ENCODE data around the gene TRPT1. TPM values are rescaled to one million over a fixed set of nuclear protein-coding genes. Genes with fewer than 3 reads are reported as not detected.

Gene TRPT1
- total RNA-seq, 2 experiments from 2014 or later, result 20.0 to 26.5 TPM

DNA sequence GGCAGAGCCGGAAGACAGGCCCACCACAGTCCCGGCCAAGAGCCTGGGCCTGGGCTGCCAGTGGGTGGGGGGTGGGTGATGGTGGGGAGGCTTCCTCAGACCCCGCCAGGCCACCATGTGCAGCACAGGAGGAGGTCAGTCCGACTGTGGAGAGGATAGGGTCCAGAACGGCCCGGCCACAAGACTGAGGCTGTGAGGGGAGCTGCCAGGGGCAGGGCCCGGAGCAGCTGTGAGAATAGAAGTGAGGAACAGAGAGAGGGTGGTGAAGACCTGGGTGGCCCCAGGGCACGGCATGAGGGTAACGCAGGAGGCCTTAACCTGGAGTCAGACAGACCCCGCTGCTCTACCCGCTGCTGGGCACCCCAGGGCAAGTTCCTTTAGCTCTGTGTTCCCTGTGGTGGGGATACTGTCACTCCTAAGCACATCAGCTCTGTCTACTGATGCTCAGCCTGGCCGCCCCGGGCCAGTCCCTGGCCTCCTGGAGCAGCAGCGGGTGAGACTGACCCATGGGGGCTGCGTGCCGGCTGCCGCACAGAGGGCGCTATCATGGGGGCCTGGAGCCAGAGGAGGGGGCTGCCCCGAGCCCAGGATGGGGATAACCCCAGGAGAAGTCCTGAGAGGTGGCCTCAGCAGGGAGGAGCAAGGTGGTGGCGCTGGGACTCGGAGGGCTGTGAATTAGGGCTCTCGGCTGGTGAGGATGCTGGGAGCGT, 17.7 kb downstream of the TRPT1 start:
- H3K27ac Mint-ChIP-seq, result peak overlapping the region; percentile 94
- H3K27me3 Mint-ChIP-seq, result no peaks in the 10 kb centered on the region
- H3K36me3 Mint-ChIP-seq (ENCODE audit: low read depth), result peaks cover 61% of the 10 kb centered on the region
- H3K9me3 Mint-ChIP-seq, result no peaks in the 10 kb centered on the region
- ChIA-PET CTCF (interaction anchor here (0.9 to 10.1 kb wide), 10 partner anchors 10 to 123 kb away, joined by 4 to 141 read pairs (median 14); partner anchors contain the start of genes DNAJC4, ESRRA, NUDT22 and PLCB3), POLR2A (interaction anchor here (0.9 kb wide), 1 partner anchor 21 kb away, joined by 4 read pairs; no protein-coding TSS in a partner anchor)
- peak overlapping the region; percentile 89 for H3K4me3 Mint-ChIP-seq
- no peak for DNase-seq
- peaks cover 57% of the 10 kb centered on the region for H3K4me1 Mint-ChIP-seq

DNA sequence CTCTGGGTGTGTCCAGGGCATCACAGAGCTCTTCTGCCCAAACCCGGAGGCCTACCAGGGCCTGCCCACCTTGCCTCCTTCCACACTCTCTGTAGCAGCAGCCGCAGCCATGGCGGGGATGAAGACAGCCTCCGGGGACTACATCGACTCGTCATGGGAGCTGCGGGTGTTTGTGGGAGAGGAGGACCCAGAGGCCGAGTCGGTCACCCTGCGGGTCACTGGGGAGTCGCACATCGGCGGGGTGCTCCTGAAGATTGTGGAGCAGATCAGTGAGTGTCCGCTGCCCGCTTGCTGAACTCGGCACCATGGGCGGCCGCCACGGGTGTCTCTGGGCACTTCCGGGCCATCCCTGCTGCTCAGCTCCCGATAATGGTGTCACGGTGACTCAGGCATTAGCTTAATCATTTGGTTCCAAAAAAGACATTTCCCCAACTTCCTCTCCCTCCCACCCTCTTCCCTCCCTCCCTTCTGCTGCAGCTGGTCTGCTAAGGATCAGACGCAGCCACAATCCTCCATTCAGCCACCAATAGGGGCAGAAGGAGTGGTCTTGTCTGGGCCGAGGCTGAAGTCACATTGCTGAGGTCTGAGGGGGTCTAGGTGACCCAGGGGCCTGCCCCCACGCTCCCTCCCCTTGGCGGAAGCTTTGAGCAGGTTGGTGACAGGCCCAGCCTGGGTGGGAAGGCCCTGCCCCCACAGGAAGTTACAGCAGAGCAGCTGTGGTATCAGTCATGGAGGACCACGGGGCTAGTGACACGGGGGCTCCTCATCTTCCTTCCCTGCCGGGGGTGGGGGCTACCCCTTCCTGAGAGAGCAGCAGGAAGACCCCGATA, 18.5 kb downstream of the TRPT1 start:
- Mint-ChIP-seq H3K4me3 (peak overlapping the region; percentile 89), H3K4me1 (peaks cover 59% of the 10 kb centered on the region)

DNA sequence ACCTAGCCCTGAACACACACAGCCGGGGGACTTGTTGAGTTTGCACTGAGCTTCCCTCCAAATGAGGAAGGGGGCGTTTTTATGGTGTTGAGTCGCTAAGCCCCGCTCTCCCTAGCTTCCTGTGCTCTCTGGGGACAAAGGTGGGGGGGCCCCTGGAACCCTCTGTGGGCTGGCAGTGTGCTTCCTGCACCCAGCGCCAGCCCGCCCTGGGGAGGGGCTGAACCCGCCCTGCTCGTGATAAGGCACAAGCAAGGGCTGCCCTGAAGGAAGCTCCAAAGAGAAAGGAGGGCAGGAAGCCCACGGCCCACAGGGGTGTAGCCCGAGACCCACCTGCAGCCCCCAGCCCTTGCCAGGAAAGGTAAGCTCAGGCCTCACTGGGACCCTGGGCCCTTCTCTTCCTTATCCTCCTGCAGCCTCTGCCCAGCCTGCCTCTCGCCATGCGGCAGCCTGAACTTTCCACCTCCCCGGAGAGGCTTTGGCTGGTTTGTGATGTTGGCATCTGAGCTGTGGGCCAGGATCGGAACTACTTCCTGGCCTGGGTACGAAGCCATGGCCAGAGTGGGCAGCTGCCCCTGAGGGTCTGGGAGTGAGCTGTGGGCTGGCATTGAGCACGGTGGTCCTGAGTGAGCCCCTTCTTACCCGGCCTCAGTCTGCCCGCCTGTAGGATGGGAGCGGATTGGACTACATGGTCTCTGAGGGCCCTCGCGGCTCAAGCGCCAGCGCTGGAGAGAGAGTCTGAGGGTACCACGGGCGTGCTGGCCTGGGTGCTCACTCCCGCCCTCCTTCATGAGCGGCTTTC, 19.3 kb downstream of the TRPT1 start, which contains the start of gene FERMT3:
TSS of gene FERMT3 (plus strand) at position 265 of the 799 bp plus-strand sequence. CDS start 644 bp downstream, outside the sequence.
- POLR2A ChIA-PET, result interaction anchor here (0.9 to 1.2 kb wide), 3 partner anchors 18 to 111 kb away, joined by 3 to 8 read pairs (median 7); partner anchors contain the start of genes PRDX5 and TRMT112
- Mint-ChIP-seq H3K4me3 (peak within 1 kb of the TSS; percentile 89), H3K9me3 (no peaks in the 10 kb centered on the region), H3K36me3 (ENCODE audit: low read depth) (peaks cover 64% of the 10 kb centered on the region), H3K27ac (peak within 1 kb of the TSS; percentile 94), H3K27me3 (no peaks in the 10 kb centered on the region), H3K4me1 (peaks cover 53% of the 10 kb centered on the region)
- DNase-seq, result peak; percentile 86
- CTCF ChIA-PET, result interaction anchor here (0.5 to 10.1 kb wide), 19 partner anchors 9 to 1651 kb away, joined by 3 to 141 read pairs (median 5); partner anchors contain the start of genes DNAJC4, ESRRA, MACROD1 and NUDT22

More for the DNA sequence above, 18.5 kb downstream of the TRPT1 start:
- Mint-ChIP-seq H3K27ac (peak overlapping the region; percentile 94), H3K9me3 (no peaks in the 10 kb centered on the region), H3K27me3 (no peaks in the 10 kb centered on the region), H3K36me3 (ENCODE audit: low read depth) (peaks cover 65% of the 10 kb centered on the region)
- DNase-seq, result peak; percentile 84
- POLR2A ChIA-PET, result interaction anchor here (0.9 kb wide), 2 partner anchors 20 to 110 kb away, joined by 4 to 7 read pairs; partner anchors contain the start of genes PRDX5 and TRMT112
- CTCF ChIA-PET, result interaction anchor here (0.9 to 10.1 kb wide), 17 partner anchors 10 to 161 kb away, joined by 3 to 141 read pairs (median 5); partner anchors contain the start of genes DNAJC4, ESRRA, MACROD1 and NUDT22

DNA sequence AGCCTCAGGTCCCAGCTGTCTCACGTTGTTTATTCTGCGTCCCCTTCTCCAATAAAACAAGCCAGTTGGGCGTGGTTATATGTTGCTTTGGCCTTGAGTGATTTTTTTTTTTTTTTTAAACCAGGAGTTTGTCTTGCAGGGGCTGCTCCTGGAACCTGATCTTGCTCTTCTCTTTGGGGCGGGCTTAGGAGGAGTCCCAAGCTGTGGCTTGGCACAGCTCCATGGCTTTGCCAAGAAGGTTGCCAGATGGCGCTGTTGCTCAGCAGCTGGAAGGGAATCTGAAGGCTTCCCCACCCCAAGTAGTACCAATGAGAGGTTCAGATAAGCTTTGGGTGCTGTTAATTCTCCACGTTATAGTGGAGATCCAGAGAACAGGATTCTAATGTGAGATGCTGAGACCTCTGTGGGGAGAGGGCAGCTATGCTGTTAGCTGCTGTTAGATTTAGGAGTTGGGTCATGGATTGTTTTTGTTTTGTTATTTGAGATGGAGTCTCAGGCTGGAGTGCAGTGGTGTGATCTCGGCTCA, 21.5 kb downstream of the TRPT1 start:
- no peaks in the 10 kb centered on the region for H3K27me3 Mint-ChIP-seq
- peak overlapping the region; percentile 77 for H3K27ac Mint-ChIP-seq
- peaks cover 51% of the 10 kb centered on the region for H3K4me1 Mint-ChIP-seq
- H3K4me3 Mint-ChIP-seq, result peak overlapping the region; percentile 33
- ChIA-PET POLR2A (interaction anchor here (0.5 to 1.0 kb wide), 4 partner anchors 11 to 113 kb away, joined by 3 to 5 read pairs (median 4); partner anchors contain the start of gene TRMT112), CTCF (interaction anchor here (0.6 to 10.1 kb wide), 27 partner anchors 8 to 1465 kb away, joined by 3 to 141 read pairs (median 6); partner anchors contain the start of genes DNAJC4, ESRRA, FKBP2 and GPR137)
- peak; percentile 86 for DNase-seq
- no peaks in the 10 kb centered on the region for H3K9me3 Mint-ChIP-seq
- peaks cover 72% of the 10 kb centered on the region for H3K36me3 Mint-ChIP-seq (ENCODE audit: low read depth)

DNA sequence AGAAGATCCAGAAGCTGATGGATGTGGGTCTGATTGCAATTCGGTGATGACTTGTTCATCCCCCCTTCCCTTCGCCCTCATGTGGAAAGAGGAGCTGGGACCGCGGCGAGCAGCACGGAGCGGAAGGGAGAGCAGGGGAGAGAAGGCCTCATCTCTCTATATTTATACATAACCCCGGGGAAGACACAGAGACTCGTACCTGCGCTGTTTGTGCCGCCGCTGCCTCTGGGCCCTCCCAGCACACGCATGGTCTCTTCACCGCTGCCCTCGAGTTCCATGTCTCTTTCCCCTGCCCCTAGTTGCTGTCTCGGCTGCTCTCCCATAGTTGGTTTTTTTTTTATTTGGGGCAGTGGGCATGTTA, 21.9 kb downstream of the TRPT1 start:
- CTCF ChIA-PET, result interaction anchor here (0.6 to 10.1 kb wide), 26 partner anchors 9 to 1465 kb away, joined by 3 to 141 read pairs (median 6); partner anchors contain the start of genes DNAJC4, ESRRA, FKBP2 and GPR137
- Mint-ChIP-seq H3K4me3 (no peak overlapping the region), H3K27me3 (no peaks in the 10 kb centered on the region), H3K4me1 (peaks cover 47% of the 10 kb centered on the region), H3K27ac (peak overlapping the region; percentile 77), H3K36me3 (ENCODE audit: low read depth) (peaks cover 69% of the 10 kb centered on the region), H3K9me3 (no peaks in the 10 kb centered on the region)
- POLR2A ChIA-PET, result interaction anchor here (0.5 to 0.8 kb wide), 3 partner anchors 11 to 114 kb away, joined by 3 to 5 read pairs (median 3); partner anchors contain the start of gene TRMT112
- DNase-seq, result no peak

DNA sequence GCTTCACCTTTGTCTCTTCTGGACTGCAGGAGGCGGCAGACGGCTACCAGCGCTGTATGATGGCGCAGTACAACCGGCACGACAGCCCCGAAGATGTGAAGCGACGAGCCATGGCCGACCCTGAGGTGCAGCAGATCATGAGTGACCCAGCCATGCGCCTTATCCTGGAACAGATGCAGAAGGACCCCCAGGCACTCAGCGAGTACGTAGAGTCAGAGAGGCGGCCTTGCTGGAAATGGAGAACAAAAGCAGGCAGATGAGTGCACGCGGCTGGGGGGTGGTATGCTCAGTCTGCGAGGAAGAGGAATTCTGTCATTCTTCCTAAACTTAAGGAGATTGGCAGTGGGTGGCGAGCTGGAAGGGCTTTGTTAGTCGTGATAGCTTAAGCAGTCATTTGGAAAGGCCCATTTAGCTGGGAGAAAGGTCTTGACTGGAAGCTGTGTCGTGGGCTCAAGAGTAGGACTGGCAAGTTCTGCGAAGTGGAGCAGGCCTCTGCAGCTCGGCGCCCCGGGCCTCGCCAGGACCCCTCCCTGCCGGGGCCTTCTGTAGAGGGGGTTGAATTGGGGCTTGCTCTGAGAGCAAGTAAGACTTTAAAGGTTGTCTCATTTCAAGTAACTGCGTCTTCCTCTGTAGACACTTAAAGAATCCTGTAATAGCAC, 22.4 kb downstream of the TRPT1 start:
- ChIA-PET POLR2A (no interaction called here), CTCF (interaction anchor here (0.9 to 10.1 kb wide), 14 partner anchors 9 to 99 kb away, joined by 4 to 141 read pairs (median 8); partner anchors contain the start of genes DNAJC4, ESRRA, GPR137 and NUDT22)
- Mint-ChIP-seq H3K27me3 (no peaks in the 10 kb centered on the region), H3K4me1 (peaks cover 43% of the 10 kb centered on the region), H3K4me3 (no peak overlapping the region), H3K27ac (peak overlapping the region; percentile 68), H3K9me3 (no peaks in the 10 kb centered on the region), H3K36me3 (ENCODE audit: low read depth) (peaks cover 67% of the 10 kb centered on the region)
- no peak for DNase-seq

DNA sequence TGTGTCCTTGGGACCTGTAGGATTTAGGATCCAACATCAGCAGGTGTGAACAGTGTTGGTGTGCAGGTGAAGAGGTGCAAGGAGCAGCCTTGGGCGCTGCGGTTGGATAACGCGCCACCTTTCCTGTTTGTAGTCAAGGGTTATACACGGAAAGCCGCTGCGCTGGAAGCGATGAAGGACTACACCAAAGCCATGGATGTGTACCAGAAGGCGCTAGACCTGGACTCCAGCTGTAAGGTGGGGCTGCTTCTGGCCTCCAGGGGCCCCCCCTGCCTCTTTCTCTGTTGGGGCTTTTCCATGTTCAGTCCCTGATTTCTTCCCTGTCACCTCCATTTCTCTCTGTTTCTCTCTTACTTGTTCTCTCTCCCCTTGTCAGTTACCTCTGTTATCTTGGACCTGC, 23.0 kb downstream of the TRPT1 start:
- Mint-ChIP-seq H3K36me3 (ENCODE audit: low read depth) (peaks cover 69% of the 10 kb centered on the region), H3K4me1 (peaks cover 40% of the 10 kb centered on the region), H3K9me3 (no peaks in the 10 kb centered on the region), H3K27ac (no peak overlapping the region), H3K27me3 (no peaks in the 10 kb centered on the region), H3K4me3 (no peak overlapping the region)
- ChIA-PET CTCF (interaction anchor here (1.5 to 7.5 kb wide), 5 partner anchors 11 to 100 kb away, joined by 4 to 141 read pairs (median 14); partner anchors contain the start of genes ESRRA, PPP1R14B and STIP1), POLR2A (no interaction called here)
- no peak for DNase-seq

DNA sequence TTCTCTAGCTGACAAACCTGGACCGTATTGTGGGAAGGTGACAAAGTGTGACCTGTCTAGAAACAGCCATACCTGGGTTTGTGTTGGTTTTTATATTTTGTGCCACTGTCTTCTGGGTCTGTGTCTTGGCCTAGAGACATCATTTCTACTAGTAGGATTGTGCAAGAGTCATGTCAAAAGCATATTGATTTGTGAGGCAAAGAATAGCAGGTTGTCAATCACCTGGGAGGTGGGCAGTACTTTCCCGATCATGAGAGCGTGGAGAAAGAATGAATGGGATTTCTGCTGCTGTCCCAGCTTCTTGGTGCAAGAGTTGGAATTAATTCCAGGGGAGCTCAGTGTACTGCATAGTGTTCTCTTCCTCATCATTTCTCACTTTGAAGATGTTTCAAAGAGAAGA, 24.4 kb downstream of the TRPT1 start:
- no peak overlapping the region for H3K4me3 Mint-ChIP-seq
- POLR2A ChIA-PET, result no interaction called here
- H3K27me3 Mint-ChIP-seq, result no peaks in the 10 kb centered on the region
- peaks cover 47% of the 10 kb centered on the region for H3K4me1 Mint-ChIP-seq
- H3K27ac Mint-ChIP-seq, result no peak overlapping the region
- CTCF ChIA-PET, result interaction anchor here (0.6 to 1.2 kb wide), 2 partner anchors 9 to 116 kb away, joined by 3 to 6 read pairs; partner anchors contain the start of genes PRDX5 and TRMT112
- no peak for DNase-seq
- peaks cover 66% of the 10 kb centered on the region for H3K36me3 Mint-ChIP-seq (ENCODE audit: low read depth)
- H3K9me3 Mint-ChIP-seq, result no peaks in the 10 kb centered on the region

DNA sequence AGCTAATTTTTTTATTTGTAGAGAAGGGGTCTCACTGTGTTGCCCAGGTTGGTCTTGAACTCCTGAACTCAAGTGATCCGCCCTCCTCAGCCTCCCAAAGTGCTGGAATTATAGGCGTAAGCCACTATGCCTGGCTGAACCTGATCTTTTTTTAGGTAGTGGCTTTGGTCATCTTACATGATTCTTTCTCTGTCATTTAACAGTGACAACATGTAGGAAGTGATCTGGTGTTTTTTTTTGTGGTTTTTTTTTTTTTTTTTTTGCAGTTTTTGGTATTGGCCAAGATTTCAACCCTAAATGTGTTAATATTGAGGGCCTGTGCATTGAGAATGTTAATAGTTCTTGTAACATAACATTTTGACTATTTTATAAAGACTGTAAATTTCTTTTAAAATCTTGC, 27.5 kb downstream of the TRPT1 start:
- Mint-ChIP-seq H3K4me1 (peaks cover 25% of the 10 kb centered on the region), H3K27ac (peak overlapping the region; percentile 50), H3K27me3 (no peaks in the 10 kb centered on the region), H3K9me3 (no peaks in the 10 kb centered on the region), H3K4me3 (no peak overlapping the region), H3K36me3 (ENCODE audit: low read depth) (peaks cover 75% of the 10 kb centered on the region)
- DNase-seq, result no peak
- POLR2A ChIA-PET, result no interaction called here
- CTCF ChIA-PET, result interaction anchor here (0.6 to 16.2 kb wide), 2 partner anchors 7 to 13 kb away, joined by 3 to 141 read pairs; partner anchors contain the start of genes FERMT3 and STIP1

DNA sequence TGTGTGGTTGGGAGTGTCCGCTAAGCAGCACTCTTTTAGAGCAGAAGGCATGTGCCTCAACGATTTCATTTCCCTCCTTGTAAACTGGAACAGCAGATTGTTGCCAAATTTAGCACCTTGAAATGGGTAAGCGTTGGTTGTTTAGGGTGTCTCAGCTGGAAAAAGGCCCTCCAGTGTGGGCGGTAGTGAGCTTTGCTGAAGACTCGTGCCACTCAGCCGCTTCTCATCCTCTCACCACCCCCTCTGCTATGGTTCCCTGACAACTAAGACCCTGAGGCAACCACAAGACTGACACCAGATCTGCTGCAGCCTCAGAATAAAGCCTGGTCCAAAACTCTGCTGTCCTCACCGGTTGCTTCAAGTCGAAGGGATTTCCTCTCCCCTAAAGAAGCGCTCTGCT, 29.4 kb downstream of the TRPT1 start:
- Mint-ChIP-seq H3K9me3 (no peaks in the 10 kb centered on the region), H3K4me3 (no peak overlapping the region), H3K27me3 (no peaks in the 10 kb centered on the region), H3K36me3 (ENCODE audit: low read depth) (peaks cover 70% of the 10 kb centered on the region), H3K27ac (peak overlapping the region; percentile 14), H3K4me1 (peaks cover 24% of the 10 kb centered on the region)
- DNase-seq, result no peak
- POLR2A ChIA-PET, result no interaction called here
- CTCF ChIA-PET, result interaction anchor here (0.7 to 16.2 kb wide), 7 partner anchors 8 to 104 kb away, joined by 3 to 141 read pairs (median 3); partner anchors contain the start of genes FERMT3 and STIP1

DNA sequence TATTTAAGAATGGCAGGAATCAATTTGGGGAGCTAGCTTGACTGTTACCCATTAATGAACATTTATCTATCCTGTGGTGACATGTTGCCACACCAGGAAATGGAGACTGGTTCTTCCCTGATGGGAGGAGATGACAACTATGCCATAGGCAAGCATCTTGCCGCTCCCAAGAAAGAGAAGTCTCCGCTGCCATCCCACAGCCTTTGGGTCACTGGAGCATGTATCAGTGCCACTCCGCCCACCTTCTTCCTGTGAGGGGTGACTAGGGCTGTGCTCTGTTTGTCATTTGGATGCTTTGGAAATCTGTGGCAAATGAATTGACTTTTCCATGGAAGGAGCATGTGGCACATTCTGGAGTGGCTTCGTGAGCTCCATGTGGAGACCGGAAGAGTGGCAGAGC, 33.6 kb downstream of the TRPT1 start:
- no peak overlapping the region for H3K4me3 Mint-ChIP-seq
- no peaks in the 10 kb centered on the region for H3K27me3 Mint-ChIP-seq
- ChIA-PET CTCF (interaction anchor here (16.2 kb wide), 1 partner anchor 14 kb away, joined by 141 read pairs; the partner anchor contains the start of gene FERMT3), POLR2A (no interaction called here)
- H3K36me3 Mint-ChIP-seq (ENCODE audit: low read depth), result peaks cover 59% of the 10 kb centered on the region
- H3K27ac Mint-ChIP-seq, result peak overlapping the region; percentile 46
- H3K9me3 Mint-ChIP-seq, result no peaks in the 10 kb centered on the region
- DNase-seq, result no peak
- H3K4me1 Mint-ChIP-seq, result peaks cover 31% of the 10 kb centered on the region
